B cell (primary cell): ENCODE measurements around the gene DDOST. TPM values are rescaled to one million over a fixed set of nuclear protein-coding genes. Genes with fewer than 3 reads are reported as not detected.

Experiments
- ATAC-seq: fragments of 200-7000 bp; cut with Tn5 transposase; one replicate; pipeline ENCODE4 v1.10.0; 2021; ENCODE audit warnings: low read depth, mild to moderate bottlenecking, moderate number of reproducible peaks, moderate library complexity
- CTCF ChIA-PET: fragments of 350-600 bp; sonication (Branson Sonifier 250); formaldehyde crosslinking; loops from one replicate; lab custom pipeline; 2021; ENCODE audit warnings: antibody characterized with exemption, inconsistent platforms; lab: Charles Lee
- POLR2A ChIA-PET: fragments of 350-600 bp; sonication (Branson Sonifier 250); formaldehyde crosslinking; loops from one replicate; lab custom pipeline; 2021; ENCODE audit warnings: antibody characterized with exemption; lab: Charles Lee
- DNase-seq: peaks from one replicate; pipeline ENCODE4 v3.0.0; 2013
- H2AFZ ChIP-seq: 2 replicates; pipeline ENCODE4 v1.6.1; 2012; ENCODE audit warnings: mild to moderate bottlenecking, low read depth, low read length; ENCODE audit not compliant: insufficient read depth, poor library complexity, severe bottlenecking
- H3K27ac ChIP-seq, 2 donors: 1 replicate in 1 of 2; 2 replicates in 1 of 2; pipeline ENCODE4 v1.5.1; 2012 to 2013; ENCODE audit warnings: low read length in 2 of 2, mild to moderate bottlenecking in 2 of 2, moderate library complexity in 1 of 2
- H3K27me3 ChIP-seq, 4 experiments: fragments of 200-600 bp in 1 of 4; sonication (generic) in 1 of 4; replicated peaks in 1 of 4; 1 replicate in 2 of 4; 2 replicates in 2 of 4; pipeline versions ENCODE4 v1.6.1 to v1.7.0; 2013 to 2016; ENCODE audit warnings: low read length in 3 of 4, mild to moderate bottlenecking in 2 of 4, mixed read lengths in 1 of 4, moderate library complexity in 1 of 4; ENCODE audit not compliant: insufficient read depth in 4 of 4, control insufficient read depth in 3 of 4; ENCODE audit errors: control extremely low read depth in 1 of 4
- H3K36me3 ChIP-seq, 2 experiments: replicated peaks in 1 of 2; 1 replicate in 1 of 2; 2 replicates in 1 of 2; pipeline versions ENCODE4 v1.6.1 to v1.7.1; 2013; ENCODE audit warnings: low read length in 1 of 2; ENCODE audit not compliant: insufficient read depth in 2 of 2, control insufficient read depth in 1 of 2; ENCODE audit errors: control extremely low read depth in 1 of 2, extremely low read depth in 1 of 2
- H3K4me1 ChIP-seq, 2 donors: fragments of 200-600 bp in 1 of 2; sonication (generic) in 1 of 2; 1 replicate in 1 of 2; 2 replicates in 1 of 2; pipeline versions ENCODE4 v1.5.1 to v1.6.1; 2013 to 2017; ENCODE audit warnings: low read length in 2 of 2; ENCODE audit not compliant: control insufficient read depth in 2 of 2, insufficient read depth in 2 of 2
- H3K4me2 ChIP-seq: replicated peaks from 2 replicates; pipeline ENCODE3; 2012; ENCODE audit warnings: mild to moderate bottlenecking, low read depth, low read length; ENCODE audit not compliant: poor library complexity, severe bottlenecking
- H3K4me3 ChIP-seq, 5 experiments: fragments of 200-600 bp in 1 of 5; sonication (generic) in 1 of 5; 1 replicate in 3 of 5; 2 replicates in 2 of 5; pipeline versions ENCODE4 v1.5.1 to v1.7.0; 2011 to 2016; ENCODE audit warnings: low read length in 4 of 5, mild to moderate bottlenecking in 4 of 5, low read depth in 2 of 5, control low read depth in 1 of 5, moderate library complexity in 1 of 5; ENCODE audit not compliant: insufficient read depth in 1 of 5; ENCODE audit errors: control extremely low read depth in 1 of 5, extremely low read depth in 1 of 5
- H3K79me2 ChIP-seq: fragments of 200-600 bp; sonication (generic); one replicate; pipeline ENCODE4 v1.6.0; 2016; ENCODE audit warnings: low read length; ENCODE audit not compliant: control insufficient read depth, insufficient read depth
- H3K9ac ChIP-seq: fragments of 200-600 bp; sonication (generic); 2 replicates; pipeline ENCODE4 v1.6.1; 2017; ENCODE audit warnings: mild to moderate bottlenecking, low read length, moderate library complexity
- H3K9me3 ChIP-seq, 3 donors: one replicate each; pipeline versions ENCODE4 v1.6.1 to v1.7.1; 2013; ENCODE audit warnings: low read length in 2 of 3; ENCODE audit not compliant: control insufficient read depth in 2 of 3, insufficient read depth in 1 of 3; ENCODE audit errors: control extremely low read depth in 1 of 3
- H4K20me1 ChIP-seq: 2 replicates; pipeline ENCODE4 v1.6.0; 2012; ENCODE audit warnings: mild to moderate bottlenecking, low read length; ENCODE audit not compliant: insufficient read depth, control insufficient read depth, poor library complexity, severe bottlenecking
- H3K27ac Mint-ChIP-seq: one replicate; pipeline ENCODE4 v1.8.0; 2021; ENCODE audit warnings: mixed read lengths
- H3K27me3 Mint-ChIP-seq: one replicate; pipeline ENCODE4 v1.8.0; 2021; ENCODE audit warnings: mixed read lengths
- H3K4me1 Mint-ChIP-seq: one replicate; pipeline ENCODE4 v1.8.0; 2021; ENCODE audit warnings: mixed read lengths
- H3K4me3 Mint-ChIP-seq: one replicate; pipeline ENCODE4 v1.8.0; 2021; ENCODE audit warnings: mixed read lengths
- H3K9me3 Mint-ChIP-seq: one replicate; pipeline ENCODE4 v1.8.0; 2022; ENCODE audit warnings: mixed read lengths; ENCODE audit not compliant: insufficient read depth
- CTCF ChIP-seq: fragments of 200-600 bp; IDR thresholded peaks from one replicate; pipeline ENCODE4 v1.8.0; 2022; ENCODE audit warnings: antibody characterized with exemption, mild to moderate bottlenecking
- EZH2 ChIP-seq: IDR thresholded peaks from 2 replicates; pipeline ENCODE4 v1.6.1; 2012; ENCODE audit warnings: borderline replicate concordance, low read depth, mild to moderate bottlenecking, moderate library complexity, low read length; ENCODE audit not compliant: insufficient read depth, poor library complexity, severe bottlenecking
- WGBS: methylation state at CpG from one replicate; pipeline ENCODE4 v1.1.5; 2013; ENCODE audit warnings: missing lambda C conversion rate; ENCODE audit not compliant: insufficient coverage; 5-methylcytosine and 5-hydroxymethylcytosine counted together
- intact Hi-C: fragments of 100-400 bp; cut with micrococcal nuclease; formaldehyde crosslinking; loops from one replicate; pipeline ENCODE4 v1.10.0; 2022
- polyA plus RNA-seq: library from polyadenylated mRNA; depleted of rRNA; stranded (reverse); fragments of >200 nt; gene quantifications from 2 replicates; pipeline ENCODE4 v1.2.3, GENCODE V29; 2012
- total RNA-seq, 2 donors: library from RNA; stranded (reverse); fragments of 120-200 nt in 1 of 2; gene quantifications; 1 replicate in 1 of 2; 2 replicates in 1 of 2; pipeline versions ENCODE4 v1.2.3 to v1.2.4, GENCODE V29; 2013 to 2022

Gene DDOST
- total and polyA plus RNA-seq, 2 donors (not counting 1 experiment from before 2014, with no cell fraction given), result 73.5 to 99.2 TPM

- ChIA-PET CTCF (interaction anchor here (1.5 to 2.1 kb wide), 2 partner anchors 12 to 28 kb away, joined by 3 to 21 read pairs; partner anchors contain the start of gene PINK1), POLR2A (no interaction called here)
- H3K9me3 Mint-ChIP-seq, result peaks cover 3% of the 10 kb centered on the region
- Histone ChIP-seq H3K27ac (peak overlapping the region; percentile 56 to 76), H3K27me3 (peaks cover 0 to 2% (median 0%) of the 10 kb centered on the region in 4 experiments), H3K9ac (peak overlapping the region; percentile 77), H3K4me2 (peak overlapping the region; percentile 91), H3K36me3 (peaks cover 0 to 21% of the 10 kb centered on the region in 2 experiments), H3K4me1 (peaks cover 19 to 23% of the 10 kb centered on the region in 2 donors), H3K9me3 (no peaks in the 10 kb centered on the region), H3K4me3 (peak overlapping the region; percentile 50 to 97 (median 85)), H4K20me1 (peaks cover 13% of the 10 kb centered on the region), H3K79me2 (peaks cover 59% of the 10 kb centered on the region), H2AFZ (peak overlapping the region; percentile 96)
- H3K4me1 Mint-ChIP-seq, result peaks cover 39% of the 10 kb centered on the region
- WGBS, result 84% methylated on average over 7 of the region's 7 CpGs
- peak overlapping the region; percentile 95 for H3K4me3 Mint-ChIP-seq
- no peak for DNase-seq
- no peak for TF ChIP-seq EZH2
- TF ChIP-seq CTCF, result no peak
- H3K27ac Mint-ChIP-seq, result peak overlapping the region; percentile 98
- H3K27me3 Mint-ChIP-seq, result no peaks in the 10 kb centered on the region
- intact Hi-C loops, result no loop called here
- no peak for ATAC-seq
Measured at GRCh38 chr1:20662110-20662475, 924 bp upstream of the DDOST start.

GRCh38 chr1:20660847-20661206, 342 bp downstream of the DDOST start:
- intact Hi-C loops, result loop anchor here (1.0 to 2.0 kb wide), 6 partner anchors 28 to 779 kb away; partner anchors contain the start of genes HP1BP3, MUL1, OTUD3 and PINK1
- Histone ChIP-seq H4K20me1 (peaks cover 25% of the 10 kb centered on the region), H3K4me3 (peak overlapping the region; percentile 50 to 97 (median 85)), H3K4me1 (peaks cover 19 to 23% of the 10 kb centered on the region in 2 donors), H3K79me2 (peaks cover 63% of the 10 kb centered on the region), H2AFZ (peak overlapping the region; percentile 96), H3K36me3 (peaks cover 0 to 34% of the 10 kb centered on the region in 2 experiments), H3K4me2 (peak overlapping the region; percentile 91), H3K27ac (peak overlapping the region; percentile 56 to 73), H3K9ac (peak overlapping the region; percentile 77), H3K27me3 (no peaks in the 10 kb centered on the region), H3K9me3 (no peaks in the 10 kb centered on the region)
- ATAC-seq, result peak; percentile 1
- peaks cover 39% of the 10 kb centered on the region for H3K4me1 Mint-ChIP-seq
- H3K4me3 Mint-ChIP-seq, result peak overlapping the region; percentile 95
- under 1% methylated on average over 16 of the region's 20 CpGs for WGBS
- POLR2A ChIA-PET, result interaction anchor here (0.7 to 1.5 kb wide), 2 partner anchors 27 to 57 kb away, joined by 3 to 5 read pairs; partner anchors contain the start of gene KIF17
- no peaks in the 10 kb centered on the region for H3K9me3 Mint-ChIP-seq
- DNase-seq, result no peak
- TF ChIP-seq EZH2, result no peak
- TF ChIP-seq CTCF, result no peak
- CTCF ChIA-PET, result interaction anchor here (0.6 to 2.1 kb wide), 5 partner anchors 11 to 30 kb away, joined by 3 to 21 read pairs (median 3); partner anchors contain the start of gene PINK1
- H3K27ac Mint-ChIP-seq, result peak overlapping the region; percentile 98
- no peaks in the 10 kb centered on the region for H3K27me3 Mint-ChIP-seq
